Gastroesophageal sphincter (tissue), 3 donors: ENCODE data around the gene MITF.

ENCODE experiments used
- CTCF ChIP-seq, 4 experiments: fragments of 200-600 bp in 2 of 4; fragments of 450-650 bp in 2 of 4; sonication (generic) in 1 of 4; IDR thresholded peaks; one replicate each; pipeline ENCODE4 v1.5.1; 2017 to 2019; ENCODE audit warnings: antibody characterized with exemption in 4 of 4, mild to moderate bottlenecking in 2 of 4, moderate library complexity in 2 of 4
- EP300 ChIP-seq: sonication (generic); formaldehyde crosslinking; IDR thresholded peaks from one replicate; pipeline ENCODE4 v1.6.1; 2017; ENCODE audit warnings: antibody characterized with exemption, mild to moderate bottlenecking
- POLR2A ChIP-seq, 2 donors: fragments of 450-650 bp; IDR thresholded peaks; one replicate each; pipeline ENCODE4 v1.6.1; 2017; ENCODE audit warnings: antibody characterized with exemption in 2 of 2, mild to moderate bottlenecking in 2 of 2, moderate library complexity in 1 of 2
- POLR2AphosphoS5 ChIP-seq: sonication (generic); formaldehyde crosslinking; IDR thresholded peaks from one replicate; pipeline ENCODE4 v1.6.1; 2017; ENCODE audit warnings: antibody characterized with exemption

DNA sequence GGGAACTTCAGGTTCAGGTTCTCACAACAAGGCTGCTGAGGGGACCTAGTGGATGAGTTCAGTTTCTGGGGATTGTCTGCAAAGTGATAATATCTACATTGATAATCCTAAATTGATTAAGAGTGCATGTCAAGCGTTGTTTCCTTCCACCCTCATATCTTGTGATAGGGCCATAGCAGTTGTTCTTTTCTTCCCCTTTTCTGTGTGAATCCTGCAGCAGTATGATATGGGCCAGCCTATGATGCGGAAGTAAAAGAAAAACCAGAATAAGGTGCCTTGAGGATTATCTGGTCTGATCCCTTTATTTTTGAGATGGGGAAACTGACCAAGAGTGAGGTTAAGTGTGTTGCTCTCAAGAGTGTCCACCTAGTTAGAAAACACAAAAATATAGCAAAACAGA, 86.2 kb downstream of the MITF start:
- TF ChIP-seq CTCF (IDR thresholded peaks at IDR 0.05) (no peak), POLR2A (IDR thresholded peaks at IDR 0.05) (no peak), EP300 (no peak), POLR2AphosphoS5 (no peak)
